B cell (primary cell): Measurements from ENCODE around the gene PRUNE2. TPM values are rescaled to one million over a fixed set of nuclear protein-coding genes. Genes with fewer than 3 reads are reported as not detected.

Source experiments
- ATAC-seq: fragments of 200-7000 bp; cut with Tn5 transposase; one replicate; pipeline ENCODE4 v1.10.0; 2021; ENCODE audit warnings: low read depth, mild to moderate bottlenecking, moderate number of reproducible peaks, moderate library complexity
- CTCF ChIA-PET: fragments of 350-600 bp; sonication (Branson Sonifier 250); formaldehyde crosslinking; loops from one replicate; lab custom pipeline; 2021; ENCODE audit warnings: antibody characterized with exemption, inconsistent platforms; lab: Charles Lee
- POLR2A ChIA-PET: fragments of 350-600 bp; sonication (Branson Sonifier 250); formaldehyde crosslinking; loops from one replicate; lab custom pipeline; 2021; ENCODE audit warnings: antibody characterized with exemption; lab: Charles Lee
- DNase-seq: peaks from one replicate; pipeline ENCODE4 v3.0.0; 2013
- H2AFZ ChIP-seq: 2 replicates; pipeline ENCODE4 v1.6.1; 2012; ENCODE audit warnings: mild to moderate bottlenecking, low read depth, low read length; ENCODE audit not compliant: insufficient read depth, poor library complexity, severe bottlenecking
- H3K27ac ChIP-seq, 2 donors: 1 replicate in 1 of 2; 2 replicates in 1 of 2; pipeline ENCODE4 v1.5.1; 2012 to 2013; ENCODE audit warnings: low read length in 2 of 2, mild to moderate bottlenecking in 2 of 2, moderate library complexity in 1 of 2
- H3K27me3 ChIP-seq, 4 experiments: fragments of 200-600 bp in 1 of 4; sonication (generic) in 1 of 4; replicated peaks in 1 of 4; 1 replicate in 2 of 4; 2 replicates in 2 of 4; pipeline versions ENCODE4 v1.6.1 to v1.7.0; 2013 to 2016; ENCODE audit warnings: low read length in 3 of 4, mild to moderate bottlenecking in 2 of 4, mixed read lengths in 1 of 4, moderate library complexity in 1 of 4; ENCODE audit not compliant: insufficient read depth in 4 of 4, control insufficient read depth in 3 of 4; ENCODE audit errors: control extremely low read depth in 1 of 4
- H3K36me3 ChIP-seq, 2 experiments: replicated peaks in 1 of 2; 1 replicate in 1 of 2; 2 replicates in 1 of 2; pipeline versions ENCODE4 v1.6.1 to v1.7.1; 2013; ENCODE audit warnings: low read length in 1 of 2; ENCODE audit not compliant: insufficient read depth in 2 of 2, control insufficient read depth in 1 of 2; ENCODE audit errors: control extremely low read depth in 1 of 2, extremely low read depth in 1 of 2
- H3K4me1 ChIP-seq, 2 donors: fragments of 200-600 bp in 1 of 2; sonication (generic) in 1 of 2; 1 replicate in 1 of 2; 2 replicates in 1 of 2; pipeline versions ENCODE4 v1.5.1 to v1.6.1; 2013 to 2017; ENCODE audit warnings: low read length in 2 of 2; ENCODE audit not compliant: control insufficient read depth in 2 of 2, insufficient read depth in 2 of 2
- H3K4me2 ChIP-seq: replicated peaks from 2 replicates; pipeline ENCODE3; 2012; ENCODE audit warnings: mild to moderate bottlenecking, low read depth, low read length; ENCODE audit not compliant: poor library complexity, severe bottlenecking
- H3K4me3 ChIP-seq, 5 experiments: fragments of 200-600 bp in 1 of 5; sonication (generic) in 1 of 5; 1 replicate in 3 of 5; 2 replicates in 2 of 5; pipeline versions ENCODE4 v1.5.1 to v1.7.0; 2011 to 2016; ENCODE audit warnings: low read length in 4 of 5, mild to moderate bottlenecking in 4 of 5, low read depth in 2 of 5, control low read depth in 1 of 5, moderate library complexity in 1 of 5; ENCODE audit not compliant: insufficient read depth in 1 of 5; ENCODE audit errors: control extremely low read depth in 1 of 5, extremely low read depth in 1 of 5
- H3K79me2 ChIP-seq: fragments of 200-600 bp; sonication (generic); one replicate; pipeline ENCODE4 v1.6.0; 2016; ENCODE audit warnings: low read length; ENCODE audit not compliant: control insufficient read depth, insufficient read depth
- H3K9ac ChIP-seq: fragments of 200-600 bp; sonication (generic); 2 replicates; pipeline ENCODE4 v1.6.1; 2017; ENCODE audit warnings: mild to moderate bottlenecking, low read length, moderate library complexity
- H3K9me3 ChIP-seq, 3 donors: one replicate each; pipeline versions ENCODE4 v1.6.1 to v1.7.1; 2013; ENCODE audit warnings: low read length in 2 of 3; ENCODE audit not compliant: control insufficient read depth in 2 of 3, insufficient read depth in 1 of 3; ENCODE audit errors: control extremely low read depth in 1 of 3
- H4K20me1 ChIP-seq: 2 replicates; pipeline ENCODE4 v1.6.0; 2012; ENCODE audit warnings: mild to moderate bottlenecking, low read length; ENCODE audit not compliant: insufficient read depth, control insufficient read depth, poor library complexity, severe bottlenecking
- H3K27ac Mint-ChIP-seq: one replicate; pipeline ENCODE4 v1.8.0; 2021; ENCODE audit warnings: mixed read lengths
- H3K27me3 Mint-ChIP-seq: one replicate; pipeline ENCODE4 v1.8.0; 2021; ENCODE audit warnings: mixed read lengths
- H3K4me1 Mint-ChIP-seq: one replicate; pipeline ENCODE4 v1.8.0; 2021; ENCODE audit warnings: mixed read lengths
- H3K4me3 Mint-ChIP-seq: one replicate; pipeline ENCODE4 v1.8.0; 2021; ENCODE audit warnings: mixed read lengths
- H3K9me3 Mint-ChIP-seq: one replicate; pipeline ENCODE4 v1.8.0; 2022; ENCODE audit warnings: mixed read lengths; ENCODE audit not compliant: insufficient read depth
- CTCF ChIP-seq: fragments of 200-600 bp; IDR thresholded peaks from one replicate; pipeline ENCODE4 v1.8.0; 2022; ENCODE audit warnings: antibody characterized with exemption, mild to moderate bottlenecking
- EZH2 ChIP-seq: IDR thresholded peaks from 2 replicates; pipeline ENCODE4 v1.6.1; 2012; ENCODE audit warnings: borderline replicate concordance, low read depth, mild to moderate bottlenecking, moderate library complexity, low read length; ENCODE audit not compliant: insufficient read depth, poor library complexity, severe bottlenecking
- WGBS: methylation state at CpG from one replicate; pipeline ENCODE4 v1.1.5; 2013; ENCODE audit warnings: missing lambda C conversion rate; ENCODE audit not compliant: insufficient coverage; 5-methylcytosine and 5-hydroxymethylcytosine counted together
- intact Hi-C: fragments of 100-400 bp; cut with micrococcal nuclease; formaldehyde crosslinking; loops from one replicate; pipeline ENCODE4 v1.10.0; 2022
- polyA plus RNA-seq: library from polyadenylated mRNA; depleted of rRNA; stranded (reverse); fragments of >200 nt; gene quantifications from 2 replicates; pipeline ENCODE4 v1.2.3, GENCODE V29; 2012
- total RNA-seq, 2 donors: library from RNA; stranded (reverse); fragments of 120-200 nt in 1 of 2; gene quantifications; 1 replicate in 1 of 2; 2 replicates in 1 of 2; pipeline versions ENCODE4 v1.2.3 to v1.2.4, GENCODE V29; 2013 to 2022

PRUNE2 gene
- total and polyA plus RNA-seq, 2 donors (not counting 1 experiment from before 2014, with no cell fraction given), result 0.12 TPM; not detected in 1

- TF ChIP-seq EZH2, result no peak
- TF ChIP-seq CTCF, result no peak
- Histone ChIP-seq H3K9ac (no peak overlapping the region), H3K4me1 (no peaks in the 10 kb centered on the region), H3K4me3 (no peak overlapping the region), H3K9me3 (peaks cover 0 to 2% (median 0%) of the 10 kb centered on the region in 3 donors), H3K36me3 (no peaks in the 10 kb centered on the region), H3K4me2 (no peak overlapping the region), H4K20me1 (no peaks in the 10 kb centered on the region), H3K27ac (no peak overlapping the region), H3K27me3 (peaks cover 0 to 3% (median 0%) of the 10 kb centered on the region in 4 experiments), H2AFZ (no peak overlapping the region), H3K79me2 (no peaks in the 10 kb centered on the region)
- ChIA-PET CTCF (no interaction called here), POLR2A (no interaction called here)
- no peak overlapping the region for H3K27ac Mint-ChIP-seq
- H3K4me3 Mint-ChIP-seq, result no peak overlapping the region
- no peak for ATAC-seq
- 82% methylated on average over 3 of the region's 5 CpGs for WGBS
- intact Hi-C loops, result no loop called here
- H3K9me3 Mint-ChIP-seq, result peaks cover 3% of the 10 kb centered on the region
- H3K4me1 Mint-ChIP-seq, result no peaks in the 10 kb centered on the region
- peaks cover 9% of the 10 kb centered on the region for H3K27me3 Mint-ChIP-seq
- DNase-seq, result no peak
Measured at GRCh38 chr9:76684213-76684612, 221.7 kb downstream of the PRUNE2 start.

GRCh38 chr9:76681556-76681955, 224.4 kb downstream of the PRUNE2 start:
- H3K4me1 Mint-ChIP-seq, result no peaks in the 10 kb centered on the region
- ATAC-seq (no peak), DNase-seq (no peak)
- TF ChIP-seq EZH2 (no peak), CTCF (no peak)
- intact Hi-C loops, result no loop called here
- POLR2A ChIA-PET, result interaction anchor here (0.6 kb wide), 1 partner anchor 643 kb away, joined by 3 read pairs; no protein-coding TSS in a partner anchor
- 73% methylated on average over 2 of the region's 2 CpGs for WGBS
- Histone ChIP-seq H3K4me2 (no peak overlapping the region), H2AFZ (no peak overlapping the region), H3K27me3 (peaks cover 0 to 3% (median 0%) of the 10 kb centered on the region in 4 experiments), H3K36me3 (no peaks in the 10 kb centered on the region), H3K9me3 (peaks cover 0 to 2% (median 0%) of the 10 kb centered on the region in 3 donors), H3K4me1 (no peaks in the 10 kb centered on the region), H3K4me3 (no peak overlapping the region), H3K9ac (no peak overlapping the region), H3K79me2 (no peaks in the 10 kb centered on the region), H3K27ac (no peak overlapping the region), H4K20me1 (no peaks in the 10 kb centered on the region)
- H3K27me3 Mint-ChIP-seq, result peaks cover 3% of the 10 kb centered on the region
- H3K4me3 Mint-ChIP-seq, result no peak overlapping the region
- H3K27ac Mint-ChIP-seq, result no peak overlapping the region
- peaks cover 3% of the 10 kb centered on the region for H3K9me3 Mint-ChIP-seq
- CTCF ChIA-PET, result interaction anchor here (0.6 to 0.9 kb wide), 2 partner anchors 22 to 264 kb away, joined by 4 to 5 read pairs; no protein-coding TSS in a partner anchor
